Suprapubic skin (tissue), 3 donors: Measurements from ENCODE around the gene IL7R.

Experiments
- EP300 ChIP-seq: sonication (generic); formaldehyde crosslinking; IDR thresholded peaks from one replicate; pipeline ENCODE4 v1.6.1; 2017; ENCODE audit warnings: antibody characterized with exemption
- TF ChIP-seq, protein P1 (sequence below), 2 donors: fragments of 200-600 bp in 1 of 2; fragments of 450-650 bp in 1 of 2; sonication (generic) in 1 of 2; IDR thresholded peaks; one replicate each; pipeline ENCODE4 v1.5.1; 2016 to 2019; ENCODE audit warnings: antibody characterized with exemption in 2 of 2, mild to moderate bottlenecking in 1 of 2, moderate library complexity in 1 of 2

DNA sequence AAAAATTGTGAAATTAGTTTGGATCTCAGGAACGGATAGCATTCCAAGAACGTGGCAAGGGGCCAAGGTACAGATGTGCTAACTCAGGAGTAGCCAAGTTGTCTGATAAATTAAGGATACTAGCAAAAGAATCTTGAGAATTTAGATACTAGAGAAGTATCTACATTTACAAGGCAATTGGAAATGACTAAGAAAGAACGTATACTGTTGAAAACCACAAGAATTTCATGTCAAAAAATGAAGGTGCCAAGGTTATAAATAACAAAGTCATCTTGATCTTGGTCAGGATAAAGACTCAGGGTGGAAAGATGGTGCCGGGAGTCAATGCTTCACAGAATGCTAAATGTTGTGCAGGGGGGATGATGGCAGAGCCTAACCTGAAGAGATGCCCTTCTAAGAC, 62.5 kb downstream of the IL7R start:
- TF ChIP-seq EP300: no peak
- TF ChIP-seq, protein P1, sequence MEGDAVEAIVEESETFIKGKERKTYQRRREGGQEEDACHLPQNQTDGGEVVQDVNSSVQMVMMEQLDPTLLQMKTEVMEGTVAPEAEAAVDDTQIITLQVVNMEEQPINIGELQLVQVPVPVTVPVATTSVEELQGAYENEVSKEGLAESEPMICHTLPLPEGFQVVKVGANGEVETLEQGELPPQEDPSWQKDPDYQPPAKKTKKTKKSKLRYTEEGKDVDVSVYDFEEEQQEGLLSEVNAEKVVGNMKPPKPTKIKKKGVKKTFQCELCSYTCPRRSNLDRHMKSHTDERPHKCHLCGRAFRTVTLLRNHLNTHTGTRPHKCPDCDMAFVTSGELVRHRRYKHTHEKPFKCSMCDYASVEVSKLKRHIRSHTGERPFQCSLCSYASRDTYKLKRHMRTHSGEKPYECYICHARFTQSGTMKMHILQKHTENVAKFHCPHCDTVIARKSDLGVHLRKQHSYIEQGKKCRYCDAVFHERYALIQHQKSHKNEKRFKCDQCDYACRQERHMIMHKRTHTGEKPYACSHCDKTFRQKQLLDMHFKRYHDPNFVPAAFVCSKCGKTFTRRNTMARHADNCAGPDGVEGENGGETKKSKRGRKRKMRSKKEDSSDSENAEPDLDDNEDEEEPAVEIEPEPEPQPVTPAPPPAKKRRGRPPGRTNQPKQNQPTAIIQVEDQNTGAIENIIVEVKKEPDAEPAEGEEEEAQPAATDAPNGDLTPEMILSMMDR (IDR thresholded peaks at IDR 0.05): no peak
